Lower lobe of right lung (tissue), 2 donors: ENCODE results near the gene TK2. TPM values are rescaled to one million over a fixed set of nuclear protein-coding genes. Genes with fewer than 3 reads are reported as not detected.
A peak's percentile ranks its signal among the peaks of the same experiment; 100 is the strongest.

Source experiments
- ATAC-seq, 2 donors: fragments of 200-7000 bp; cut with Tn5 transposase; one replicate each; pipeline ENCODE4 v1.9.1; 2020 to 2022; ENCODE audit warnings: mild to moderate bottlenecking in 2 of 2, moderate library complexity in 2 of 2
- DNase-seq: peaks from one replicate; pipeline ENCODE4 v3.0.0-alpha.2; 2020
- H3K27ac ChIP-seq: fragments of 200-600 bp; one replicate; pipeline ENCODE4 v1.8.0; 2022
- H3K27me3 ChIP-seq: fragments of 200-600 bp; one replicate; pipeline ENCODE4 v1.8.0; 2022; ENCODE audit warnings: low read depth
- H3K36me3 ChIP-seq: fragments of 200-600 bp; one replicate; pipeline ENCODE4 v1.8.0; 2022; ENCODE audit warnings: mild to moderate bottlenecking
- H3K4me1 ChIP-seq: fragments of 200-600 bp; one replicate; pipeline ENCODE4 v1.8.0; 2022
- H3K4me3 ChIP-seq: fragments of 200-600 bp; one replicate; pipeline ENCODE4 v1.8.0; 2022; ENCODE audit warnings: mild to moderate bottlenecking
- H3K9me3 ChIP-seq: fragments of 200-600 bp; one replicate; pipeline ENCODE4 v1.8.0; 2022
- CTCF ChIP-seq: fragments of 200-600 bp; IDR thresholded peaks from one replicate; pipeline ENCODE4 v1.8.0; 2022; ENCODE audit warnings: antibody characterized with exemption, mild to moderate bottlenecking
- intact Hi-C: fragments of 100-400 bp; cut with DNase I; formaldehyde crosslinking; loops from one replicate; pipeline ENCODE4 v1.11.0; 2022
- total RNA-seq: library from RNA; stranded (reverse); fragmentation: NEBNext Ultra II Directional; extraction: Animal tissue kit (Norgen Biotek cat#: 25700); gene quantifications from one replicate; pipeline ENCODE4 v1.2.1, GENCODE V29; 2021
- donor health status: DM: no; HTN: yes; CAD: no; lungs with severe emphysema.

Gene TK2
- total RNA-seq, 1 donor from 2014 or later, result 36.2 TPM

- Histone ChIP-seq H3K4me1 (peaks cover 81% of the 10 kb centered on the region), H3K27ac (peak overlapping the region; percentile 75), H3K4me3 (no peak overlapping the region), H3K27me3 (no peaks in the 10 kb centered on the region), H3K9me3 (no peaks in the 10 kb centered on the region), H3K36me3 (peaks cover 17% of the 10 kb centered on the region)
- no peak for DNase-seq
- ATAC-seq, result no peak
- TF ChIP-seq CTCF, result no peak
- intact Hi-C loops, result no loop called here
Observed at GRCh38 chr16:66513111-66513723, 36.7 kb downstream of the TK2 start.

GRCh38 chr16:66512272-66513110 lies 37.4 kb downstream of the TK2 start:
- Histone ChIP-seq H3K27me3 (no peaks in the 10 kb centered on the region), H3K4me3 (no peak overlapping the region), H3K9me3 (no peaks in the 10 kb centered on the region), H3K27ac (peak overlapping the region; percentile 75), H3K36me3 (peaks cover 17% of the 10 kb centered on the region), H3K4me1 (peaks cover 81% of the 10 kb centered on the region)
- no peak for TF ChIP-seq CTCF
- DNase-seq, result no peak
- no peak for ATAC-seq
- intact Hi-C loops, result no loop called here

- no peaks in the 10 kb centered on the region for H3K27me3 ChIP-seq
- no peak for DNase-seq
- H3K9me3 ChIP-seq, result no peaks in the 10 kb centered on the region
- H3K36me3 ChIP-seq, result peaks cover 17% of the 10 kb centered on the region
- H3K4me1 ChIP-seq, result peaks cover 76% of the 10 kb centered on the region
- peak; percentile 1 to 6 for ATAC-seq
- intact Hi-C loops, result no loop called here
- TF ChIP-seq CTCF, result no peak
- H3K4me3 ChIP-seq, result no peak overlapping the region
- peak overlapping the region; percentile 75 for H3K27ac ChIP-seq
Observed at GRCh38 chr16:66511602-66512271, 38.2 kb downstream of the TK2 start.

GRCh38 chr16:66510711-66511601 lies 39.0 kb downstream of the TK2 start:
- no peak for TF ChIP-seq CTCF
- no peak for DNase-seq
- intact Hi-C loops, result no loop called here
- Histone ChIP-seq H3K4me3 (no peak overlapping the region), H3K36me3 (peaks cover 17% of the 10 kb centered on the region), H3K27ac (peak overlapping the region; percentile 75), H3K9me3 (no peaks in the 10 kb centered on the region), H3K4me1 (peaks cover 69% of the 10 kb centered on the region), H3K27me3 (no peaks in the 10 kb centered on the region)
- peak; percentile 29 to 43 for ATAC-seq

GRCh38 chr16:66510298-66510697 lies 39.6 kb downstream of the TK2 start:
- no peaks in the 10 kb centered on the region for H3K9me3 ChIP-seq
- ATAC-seq, result no peak
- TF ChIP-seq CTCF, result no peak
- H3K27me3 ChIP-seq, result no peaks in the 10 kb centered on the region
- peak overlapping the region; percentile 75 for H3K27ac ChIP-seq
- no peak for DNase-seq
- no peak overlapping the region for H3K4me3 ChIP-seq
- H3K36me3 ChIP-seq, result peaks cover 17% of the 10 kb centered on the region
- peaks cover 63% of the 10 kb centered on the region for H3K4me1 ChIP-seq
- intact Hi-C loops, result no loop called here
